GM21526 (cell line): ENCODE data around the gene TACR2.
A peak's percentile ranks its signal among the peaks of the same experiment; 100 is the strongest.

ENCODE experiments used
- ATAC-seq: cut with Tn5 transposase; IDR thresholded peaks from one replicate; pipeline ENCODE4 v1.9.1; 2021; ENCODE audit warnings: moderate library complexity; ENCODE audit not compliant: unreplicated experiment, low FRiP score

Gene TACR2

GRCh38 chr10:69421611-69422308 is 5.0 kb upstream of the TACR2 start:
- no peak for ATAC-seq

GRCh38 chr10:69419744-69420126 is 3.0 kb upstream of the TACR2 start:
- ATAC-seq: no peak

- no peak for ATAC-seq
These were observed 2.5 kb upstream of the TACR2 start for GRCh38 chr10:69419096-69419743.

- no peak for ATAC-seq
These were observed 1.5 kb upstream of the TACR2 start for GRCh38 chr10:69418052-69418752.

GRCh38 chr10:69417542-69417941 is 824 bp upstream of the TACR2 start:
- ATAC-seq: no peak

- ATAC-seq: no peak
These were observed 767 bp downstream of the TACR2 start for GRCh38 chr10:69415951-69416350.

DNA sequence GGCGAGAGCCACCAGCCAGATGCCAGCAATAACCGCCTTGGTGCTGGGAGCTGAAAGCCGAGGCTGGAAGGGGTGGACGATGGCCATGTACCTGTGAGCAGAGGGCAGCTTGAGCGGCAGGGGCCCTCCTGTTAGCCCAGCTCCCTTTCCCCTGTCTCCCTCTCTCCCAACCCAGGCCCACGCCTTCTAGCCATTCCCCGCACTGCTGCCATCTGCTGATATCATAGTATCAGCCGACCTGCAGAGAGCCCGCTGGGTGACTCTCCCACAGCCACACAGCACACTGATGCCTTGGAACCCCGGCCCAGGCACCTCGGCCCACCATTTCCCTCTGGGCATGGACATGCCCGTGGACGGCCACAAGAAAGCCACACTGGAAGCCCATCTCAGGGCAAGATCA is 1.7 kb downstream of the TACR2 start:
- no peak for ATAC-seq

- no peak for ATAC-seq
These were observed 2.4 kb downstream of the TACR2 start for GRCh38 chr10:69414036-69415018.

GRCh38 chr10:69413221-69413865 is 3.4 kb downstream of the TACR2 start:
- ATAC-seq: no peak

DNA sequence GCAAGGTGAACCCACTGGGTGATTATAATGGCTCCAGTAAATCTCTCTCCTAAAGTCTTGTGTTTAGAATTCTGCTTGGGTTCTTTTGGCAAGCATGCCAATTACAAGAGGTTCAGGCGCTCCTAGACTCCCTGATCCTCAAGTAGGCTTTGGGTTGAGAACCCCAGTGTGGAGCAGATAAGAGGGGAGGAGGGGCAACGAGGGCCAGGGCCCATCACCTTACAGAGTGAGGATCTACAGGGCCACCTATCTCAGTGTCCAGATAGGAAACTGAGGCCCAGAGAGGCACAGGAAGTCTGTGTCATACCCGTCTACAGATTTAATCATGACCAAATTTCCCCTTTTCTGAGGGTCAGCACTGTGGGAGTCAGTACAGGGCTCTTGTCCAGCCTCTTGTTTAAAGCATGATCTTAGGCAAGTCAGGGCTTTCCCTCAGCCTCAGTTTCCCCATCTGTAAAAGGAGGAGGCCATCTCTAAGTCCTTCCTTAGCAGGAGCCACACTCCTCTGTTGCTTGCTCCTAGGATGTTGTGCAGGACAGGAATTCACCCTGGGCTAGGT is 4.4 kb downstream of the TACR2 start:
- no peak for ATAC-seq

DNA sequence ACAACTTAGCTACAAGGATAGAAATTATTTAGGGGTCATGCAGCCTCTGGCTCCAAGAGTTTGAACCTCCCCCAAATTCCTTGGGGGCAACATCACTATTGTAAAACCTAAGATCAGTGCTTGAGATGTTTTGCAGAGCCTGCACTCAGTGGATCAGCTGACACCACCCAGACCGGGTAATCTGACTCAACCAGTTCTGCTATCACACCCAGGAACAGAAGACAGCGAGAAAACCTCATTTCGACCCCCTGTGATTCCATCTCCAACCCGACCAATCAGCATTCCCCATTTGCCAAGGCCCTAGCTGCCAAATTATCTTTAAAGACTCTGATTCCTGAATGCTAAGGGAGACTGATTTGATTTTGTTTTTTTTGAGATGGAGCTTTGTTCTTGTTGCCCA is 5.2 kb downstream of the TACR2 start:
- ATAC-seq: no peak

- ATAC-seq: no peak
These were observed 6.2 kb downstream of the TACR2 start for GRCh38 chr10:69410487-69410886.

DNA sequence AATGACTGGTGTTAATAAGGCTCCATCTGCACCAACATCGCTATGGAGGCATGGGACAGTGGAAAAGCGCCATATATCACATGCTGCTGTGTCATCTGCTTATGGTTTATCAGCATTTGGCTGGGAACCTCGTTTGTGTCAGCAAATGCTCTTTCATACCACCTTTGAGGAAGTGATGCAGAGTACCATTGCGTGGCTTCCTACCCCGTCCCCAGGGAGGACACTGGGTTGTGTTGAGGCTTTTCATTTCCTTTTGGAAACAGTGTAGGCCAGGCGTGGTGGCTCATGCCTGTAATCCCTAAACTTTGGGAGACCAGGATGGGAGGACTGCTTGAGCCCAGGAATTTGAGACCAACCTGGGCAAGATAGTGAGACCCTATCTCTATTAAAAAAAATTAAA is 6.8 kb downstream of the TACR2 start:
- ATAC-seq: no peak

GRCh38 chr10:69409176-69409495 is 7.6 kb downstream of the TACR2 start:
- ATAC-seq: no peak

GRCh38 chr10:69408318-69409175 is 8.2 kb downstream of the TACR2 start:
- ATAC-seq: peak; percentile 80

GRCh38 chr10:69407621-69408301 is 9.0 kb downstream of the TACR2 start:
- no peak for ATAC-seq

DNA sequence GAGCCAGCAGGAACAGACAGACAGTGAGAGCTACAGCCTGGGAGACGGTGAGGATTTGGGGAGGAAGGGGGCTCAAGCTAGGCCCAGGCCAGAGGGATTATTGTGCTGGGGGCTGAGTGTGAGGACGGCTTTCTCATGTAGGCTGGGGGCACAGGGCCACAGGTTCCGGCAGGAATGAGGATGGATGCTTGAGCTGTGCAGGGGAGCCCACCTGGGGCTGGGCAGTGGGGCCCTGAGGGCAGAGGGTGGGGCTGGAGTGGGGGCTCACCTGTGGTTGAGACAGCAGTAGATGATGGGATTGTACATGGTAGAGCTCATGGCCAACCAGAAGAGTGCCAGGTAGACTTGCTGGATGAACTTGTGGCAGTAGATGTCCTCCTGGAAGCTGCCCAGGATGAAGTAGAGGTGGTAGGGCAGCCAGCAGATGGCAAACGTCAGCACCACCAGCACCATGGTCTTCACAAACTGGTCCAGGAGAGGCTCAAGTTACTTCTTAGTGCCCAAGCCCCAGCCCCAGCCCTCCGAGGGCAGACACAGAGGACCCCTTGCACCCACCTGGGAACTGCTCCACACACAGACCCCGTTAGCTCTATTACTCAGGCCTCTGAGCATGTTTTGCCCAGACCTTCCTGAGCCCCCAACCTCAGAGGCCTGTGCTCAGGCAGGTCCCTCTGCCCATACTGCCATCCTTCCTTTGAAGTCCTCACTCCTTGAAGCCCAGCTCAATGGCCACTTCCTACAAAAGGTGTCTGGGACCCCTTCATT is 9.7 kb downstream of the TACR2 start:
- ATAC-seq: no peak

DNA sequence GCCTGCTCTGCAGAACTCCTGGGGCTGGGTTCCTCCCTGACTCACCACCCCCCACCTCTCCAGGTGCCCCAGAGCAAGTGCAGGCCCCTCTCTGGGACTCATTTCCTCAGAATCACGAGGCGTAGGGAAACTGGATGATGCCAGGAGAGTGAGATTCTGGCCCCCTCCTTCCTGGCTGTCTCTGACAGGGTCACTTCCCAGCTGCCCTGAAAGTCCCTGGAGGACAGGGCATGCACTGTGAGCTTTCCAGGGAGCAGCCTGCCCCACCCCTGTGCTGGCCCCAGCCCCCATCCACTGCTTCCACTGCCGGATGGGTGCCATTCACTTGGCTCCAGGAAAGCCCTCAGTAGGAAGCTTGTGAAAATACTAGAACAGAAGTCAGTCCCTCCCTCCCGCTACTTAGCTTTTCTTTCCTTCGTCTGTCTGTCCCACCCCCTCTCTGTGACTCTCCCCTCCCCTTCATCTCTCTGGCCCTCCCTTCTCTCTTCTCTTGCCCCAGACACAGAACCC is 10.4 kb downstream of the TACR2 start:
- ATAC-seq: no peak
